NCI-H2171 treated with DMSO at 0.1 percent for 48 hours (cell line): ENCODE measurements around the gene AKR1C4.
"Not testable (repeated sequence)": the region's sequence is repeated elsewhere in the genome, so short reads cannot be mapped to it uniquely, and the experiment has no call there.

Experiments
- DNase-seq: peaks from one replicate; lab custom pipeline; 2025; lab: John Stamatoyannopoulos, UW

The AKR1C4 gene

GRCh38 chr10:5206799-5207198, 10.2 kb downstream of the AKR1C4 start:
- no peak for DNase-seq

- DNase-seq, result not testable (repeated sequence)
Measured at GRCh38 chr10:5209776-5210175, 13.1 kb downstream of the AKR1C4 start.

GRCh38 chr10:5210261-5210660, 13.6 kb downstream of the AKR1C4 start:
- DNase-seq, result not testable (repeated sequence)

GRCh38 chr10:5211696-5212536, 15.3 kb downstream of the AKR1C4 start:
- no peak for DNase-seq

GRCh38 chr10:5216801-5217200, 20.2 kb downstream of the AKR1C4 start:
- no peak for DNase-seq

GRCh38 chr10:5219262-5219661, 22.6 kb downstream of the AKR1C4 start:
- no peak for DNase-seq

- not testable (repeated sequence) for DNase-seq
Measured at GRCh38 chr10:5222942-5223341, 26.3 kb downstream of the AKR1C4 start.

GRCh38 chr10:5229019-5229418, 32.4 kb downstream of the AKR1C4 start:
- DNase-seq, result no peak

- DNase-seq, result no peak
Measured at GRCh38 chr10:5233324-5233723, 36.7 kb downstream of the AKR1C4 start.

- peak; percentile 39 for DNase-seq
Measured at GRCh38 chr10:5234106-5234860, 37.6 kb downstream of the AKR1C4 start.

- DNase-seq, result not testable (repeated sequence)
Measured at GRCh38 chr10:5237541-5237940, 40.9 kb downstream of the AKR1C4 start.

- no peak for DNase-seq
Measured at GRCh38 chr10:5242585-5242984, 45.9 kb downstream of the AKR1C4 start.

- DNase-seq, result no peak
Measured at GRCh38 chr10:5243521-5243987, 46.9 kb downstream of the AKR1C4 start.

GRCh38 chr10:5252177-5253037, 55.8 kb downstream of the AKR1C4 start:
- DNase-seq, result no peak

GRCh38 chr10:5254488-5254887, 57.9 kb downstream of the AKR1C4 start:
- no peak for DNase-seq

GRCh38 chr10:5257768-5258167, 61.1 kb downstream of the AKR1C4 start:
- DNase-seq, result not testable (repeated sequence)

- DNase-seq, result no peak
Measured at GRCh38 chr10:5259132-5259951, 62.7 kb downstream of the AKR1C4 start.

- no peak for DNase-seq
Measured at GRCh38 chr10:5259952-5260578, 63.4 kb downstream of the AKR1C4 start.

- DNase-seq, result no peak
Measured at GRCh38 chr10:5260828-5261227, 64.2 kb downstream of the AKR1C4 start.

- no peak for DNase-seq
Measured at GRCh38 chr10:5265139-5265538, 68.5 kb downstream of the AKR1C4 start.

- no peak for DNase-seq
Measured at GRCh38 chr10:5266351-5266750, 69.7 kb downstream of the AKR1C4 start.
